Stimulated activated naive CD8-positive, alpha-beta T cell treated with anti-CD3 and anti-CD28 coated beads, Interleukin-15, Interleukin-2, amounts not matched to agents 100 ng/mL and 50 ng/mL, for 24 hours (primary cell): Measurements from ENCODE around the gene CXorf49B.
"Not testable (repeated sequence)": the region's sequence is repeated elsewhere in the genome, so short reads cannot be mapped to it uniquely, and the experiment has no call there.

Experiments used
- H3K27ac Mint-ChIP-seq: one replicate; pipeline ENCODE4 v1.8.0; 2021; ENCODE audit warnings: mild to moderate bottlenecking, mixed read lengths
- H3K27me3 Mint-ChIP-seq: one replicate; pipeline ENCODE4 v1.8.0; 2021; ENCODE audit warnings: mixed read lengths
- H3K36me3 Mint-ChIP-seq: one replicate; pipeline ENCODE4 v1.8.0; 2021; ENCODE audit warnings: low read depth, mixed read lengths
- H3K4me1 Mint-ChIP-seq: one replicate; pipeline ENCODE4 v1.8.0; 2021; ENCODE audit warnings: low read depth, mixed read lengths
- H3K4me3 Mint-ChIP-seq: one replicate; pipeline ENCODE4 v1.8.0; 2021; ENCODE audit warnings: mild to moderate bottlenecking, mixed read lengths
- H3K9me3 Mint-ChIP-seq: one replicate; pipeline ENCODE4 v1.8.0; 2021; ENCODE audit warnings: mixed read lengths

CXorf49B gene

DNA sequence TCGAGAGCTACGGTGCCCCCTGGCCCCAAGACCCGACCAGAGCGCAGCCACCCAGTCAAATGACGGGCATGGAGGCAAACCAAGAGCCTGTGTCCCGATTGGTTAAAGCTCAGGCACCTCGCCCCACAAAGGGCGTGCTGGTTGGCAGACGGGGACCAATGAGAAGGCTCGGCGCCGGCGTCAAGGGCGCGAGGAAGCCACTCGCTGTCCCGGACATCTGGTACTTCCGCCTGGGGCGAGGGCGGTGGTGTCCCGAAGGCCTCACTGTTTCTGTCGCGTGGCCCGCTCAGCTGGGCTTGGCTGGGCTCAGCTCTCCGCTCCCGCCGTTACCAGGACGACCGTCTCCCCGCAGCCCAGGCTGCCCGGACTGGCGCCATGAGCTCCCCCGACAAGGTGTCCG lies at the start of gene CXorf49B:
Gene CXorf49B, plus strand, starts transcription at position 301 of the 400 bp plus-strand sequence. Its CDS starts 75 bp downstream, at position 376.
- H3K27me3 Mint-ChIP-seq, H3K9me3 Mint-ChIP-seq, H3K27ac Mint-ChIP-seq, H3K36me3 Mint-ChIP-seq, H3K4me3 Mint-ChIP-seq, H3K4me1 Mint-ChIP-seq: not testable (repeated sequence)

DNA sequence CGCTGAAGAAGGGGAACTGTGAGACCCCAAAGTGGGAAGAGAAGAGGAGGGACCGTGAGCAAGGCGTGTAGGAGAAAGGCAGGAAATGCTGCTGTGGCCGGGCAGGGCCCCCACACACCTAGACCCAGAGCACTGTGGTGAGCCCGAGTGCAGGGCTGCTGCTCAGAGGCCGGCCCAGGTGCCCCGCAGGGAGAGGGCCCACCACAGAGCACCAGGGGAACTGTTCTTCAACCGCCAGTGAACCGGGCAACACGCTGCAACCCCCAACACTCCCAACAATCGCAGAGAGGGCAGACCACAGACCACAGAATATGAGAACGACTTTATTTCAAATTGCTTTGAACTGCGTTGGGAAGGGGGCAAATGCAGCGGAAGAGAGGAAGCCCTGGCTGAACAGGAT lies 49.1 kb upstream of the CXorf49B start:
- H3K36me3 Mint-ChIP-seq, H3K27ac Mint-ChIP-seq, H3K4me3 Mint-ChIP-seq, H3K4me1 Mint-ChIP-seq, H3K27me3 Mint-ChIP-seq, H3K9me3 Mint-ChIP-seq: not testable (repeated sequence)

GRCh38 chrX:71715551-71715950 lies 47.6 kb upstream of the CXorf49B start:
- not testable (repeated sequence) for H3K27ac Mint-ChIP-seq, H3K36me3 Mint-ChIP-seq, H3K4me1 Mint-ChIP-seq, H3K4me3 Mint-ChIP-seq, H3K27me3 Mint-ChIP-seq, H3K9me3 Mint-ChIP-seq

DNA sequence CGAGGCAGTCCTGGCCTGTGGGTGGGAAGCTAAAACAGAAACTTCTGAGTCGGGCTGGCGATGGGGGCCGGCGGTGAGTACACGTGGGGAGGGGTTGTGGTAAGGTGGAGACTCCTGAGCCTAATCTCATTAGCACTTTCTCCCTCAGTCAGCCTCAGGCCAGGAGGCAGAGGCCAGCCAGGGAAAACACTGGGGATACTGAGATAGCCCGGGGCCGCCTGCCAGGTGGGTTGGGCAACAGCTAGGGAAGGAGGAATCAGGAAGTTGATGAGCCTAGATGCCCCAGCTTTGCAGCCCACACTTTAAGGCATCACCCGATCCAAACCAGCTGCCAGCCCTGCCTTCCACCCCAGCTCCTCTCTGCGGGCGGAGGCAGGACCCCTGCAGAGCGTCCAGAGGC lies 46.8 kb upstream of the CXorf49B start:
- not testable (repeated sequence) for H3K27me3 Mint-ChIP-seq, H3K36me3 Mint-ChIP-seq, H3K9me3 Mint-ChIP-seq, H3K27ac Mint-ChIP-seq, H3K4me3 Mint-ChIP-seq, H3K4me1 Mint-ChIP-seq

DNA sequence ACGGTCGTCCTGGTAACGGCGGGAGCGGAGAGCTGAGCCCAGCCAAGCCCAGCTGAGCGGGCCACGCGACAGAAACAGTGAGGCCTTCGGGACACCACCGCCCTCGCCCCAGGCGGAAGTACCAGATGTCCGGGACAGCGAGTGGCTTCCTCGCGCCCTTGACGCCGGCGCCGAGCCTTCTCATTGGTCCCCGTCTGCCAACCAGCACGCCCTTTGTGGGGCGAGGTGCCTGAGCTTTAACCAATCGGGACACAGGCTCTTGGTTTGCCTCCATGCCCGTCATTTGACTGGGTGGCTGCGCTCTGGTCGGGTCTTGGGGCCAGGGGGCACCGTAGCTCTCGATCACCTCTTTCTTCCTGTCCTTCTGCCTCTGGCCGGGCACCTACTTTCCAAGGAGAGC lies 45.0 kb upstream of the CXorf49B start, which contains the start of gene CXorf49:
Gene CXorf49, minus strand, starts transcription at position 101 of the 400 bp plus-strand sequence. CDS start 134 bp downstream, outside the sequence.
- H3K4me3 Mint-ChIP-seq, H3K27ac Mint-ChIP-seq, H3K9me3 Mint-ChIP-seq, H3K36me3 Mint-ChIP-seq, H3K4me1 Mint-ChIP-seq, H3K27me3 Mint-ChIP-seq: not testable (repeated sequence)

- H3K9me3 Mint-ChIP-seq, H3K4me3 Mint-ChIP-seq, H3K27me3 Mint-ChIP-seq, H3K4me1 Mint-ChIP-seq, H3K36me3 Mint-ChIP-seq, H3K27ac Mint-ChIP-seq: not testable (repeated sequence)
Measured at GRCh38 chrX:71719195-71719594, 44.0 kb upstream of the CXorf49B start.

DNA sequence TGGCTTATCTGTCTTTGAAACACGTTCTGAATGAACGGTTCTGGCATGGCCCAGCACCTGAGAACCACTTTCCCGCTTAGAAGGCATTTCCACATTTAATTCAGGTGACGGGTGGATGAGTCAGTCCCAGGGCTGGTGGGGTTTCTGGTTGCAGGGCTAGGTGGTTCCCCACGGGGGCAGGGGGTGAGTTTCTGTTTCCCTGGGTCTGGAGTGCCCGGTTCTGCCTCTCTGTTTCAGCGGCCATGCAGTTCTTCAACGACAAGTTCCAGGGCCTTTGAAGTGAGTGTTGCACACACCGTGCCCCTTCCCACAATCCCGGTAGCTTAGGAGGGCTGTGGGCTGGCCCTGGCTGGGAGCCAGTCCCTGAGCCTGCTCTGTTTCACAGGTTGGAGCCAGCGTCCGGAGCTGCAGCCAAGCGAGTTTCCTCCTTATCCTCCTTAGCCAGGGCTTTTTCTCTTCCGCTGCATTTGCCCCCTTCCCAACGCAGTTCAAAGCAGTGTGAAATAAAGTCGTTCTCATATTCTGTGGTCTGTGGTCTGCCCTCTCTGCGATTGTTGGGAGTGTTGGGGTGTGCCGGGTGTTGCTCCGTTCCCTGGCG lies 42.8 kb upstream of the CXorf49B start:
- H3K9me3 Mint-ChIP-seq, H3K27me3 Mint-ChIP-seq: not testable (repeated sequence)

DNA sequence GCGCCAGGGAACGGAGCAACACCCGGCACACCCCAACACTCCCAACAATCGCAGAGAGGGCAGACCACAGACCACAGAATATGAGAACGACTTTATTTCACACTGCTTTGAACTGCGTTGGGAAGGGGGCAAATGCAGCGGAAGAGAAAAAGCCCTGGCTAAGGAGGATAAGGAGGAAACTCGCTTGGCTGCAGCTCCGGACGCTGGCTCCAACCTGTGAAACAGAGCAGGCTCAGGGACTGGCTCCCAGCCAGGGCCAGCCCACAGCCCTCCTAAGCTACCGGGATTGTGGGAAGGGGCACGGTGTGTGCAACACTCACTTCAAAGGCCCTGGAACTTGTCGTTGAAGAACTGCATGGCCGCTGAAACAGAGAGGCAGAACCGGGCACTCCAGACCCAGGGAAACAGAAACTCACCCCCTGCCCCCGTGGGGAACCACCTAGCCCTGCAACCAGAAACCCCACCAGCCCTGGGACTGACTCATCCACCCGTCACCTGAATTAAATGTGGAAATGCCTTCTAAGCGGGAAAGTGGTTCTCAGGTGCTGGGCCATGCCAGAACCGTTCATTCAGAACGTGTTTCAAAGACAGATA lies 2.4 kb upstream of the CXorf49B start:
- not testable (repeated sequence) for H3K9me3 Mint-ChIP-seq, H3K4me3 Mint-ChIP-seq, H3K36me3 Mint-ChIP-seq, H3K27ac Mint-ChIP-seq, H3K27me3 Mint-ChIP-seq, H3K4me1 Mint-ChIP-seq

More for the DNA sequence above, 42.8 kb upstream of the CXorf49B start:
- not testable (repeated sequence) for H3K4me3 Mint-ChIP-seq, H3K4me1 Mint-ChIP-seq, H3K36me3 Mint-ChIP-seq, H3K27ac Mint-ChIP-seq

DNA sequence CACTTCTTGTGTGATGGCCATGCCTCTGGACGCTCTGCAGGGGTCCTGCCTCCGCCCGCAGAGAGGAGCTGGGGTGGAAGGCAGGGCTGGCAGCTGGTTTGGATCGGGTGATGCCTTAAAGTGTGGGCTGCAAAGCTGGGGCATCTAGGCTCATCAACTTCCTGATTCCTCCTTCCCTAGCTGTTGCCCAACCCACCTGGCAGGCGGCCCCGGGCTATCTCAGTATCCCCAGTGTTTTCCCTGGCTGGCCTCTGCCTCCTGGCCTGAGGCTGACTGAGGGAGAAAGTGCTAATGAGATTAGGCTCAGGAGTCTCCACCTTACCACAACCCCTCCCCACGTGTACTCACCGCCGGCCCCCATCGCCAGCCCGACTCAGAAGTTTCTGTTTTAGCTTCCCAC lies 1.7 kb downstream of the CXorf49B start:
- not testable (repeated sequence) for H3K27me3 Mint-ChIP-seq, H3K27ac Mint-ChIP-seq, H3K4me3 Mint-ChIP-seq, H3K36me3 Mint-ChIP-seq, H3K9me3 Mint-ChIP-seq, H3K4me1 Mint-ChIP-seq

GRCh38 chrX:71765613-71766012 lies 2.5 kb downstream of the CXorf49B start:
- H3K27me3 Mint-ChIP-seq, H3K4me1 Mint-ChIP-seq, H3K4me3 Mint-ChIP-seq, H3K9me3 Mint-ChIP-seq, H3K36me3 Mint-ChIP-seq, H3K27ac Mint-ChIP-seq: not testable (repeated sequence)

DNA sequence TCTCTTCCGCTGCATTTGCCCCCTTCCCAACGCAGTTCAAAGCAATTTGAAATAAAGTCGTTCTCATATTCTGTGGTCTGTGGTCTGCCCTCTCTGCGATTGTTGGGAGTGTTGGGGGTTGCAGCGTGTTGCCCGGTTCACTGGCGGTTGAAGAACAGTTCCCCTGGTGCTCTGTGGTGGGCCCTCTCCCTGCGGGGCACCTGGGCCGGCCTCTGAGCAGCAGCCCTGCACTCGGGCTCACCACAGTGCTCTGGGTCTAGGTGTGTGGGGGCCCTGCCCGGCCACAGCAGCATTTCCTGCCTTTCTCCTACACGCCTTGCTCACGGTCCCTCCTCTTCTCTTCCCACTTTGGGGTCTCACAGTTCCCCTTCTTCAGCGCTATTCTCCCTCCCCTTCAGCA lies 4.0 kb downstream of the CXorf49B start:
- H3K4me1 Mint-ChIP-seq, H3K36me3 Mint-ChIP-seq, H3K27me3 Mint-ChIP-seq, H3K27ac Mint-ChIP-seq, H3K9me3 Mint-ChIP-seq, H3K4me3 Mint-ChIP-seq: not testable (repeated sequence)

- H3K4me1 Mint-ChIP-seq, H3K27me3 Mint-ChIP-seq, H3K9me3 Mint-ChIP-seq, H3K36me3 Mint-ChIP-seq, H3K27ac Mint-ChIP-seq, H3K4me3 Mint-ChIP-seq: not testable (repeated sequence)
Measured at GRCh38 chrX:71778322-71778721, 15.2 kb downstream of the CXorf49B start.

DNA sequence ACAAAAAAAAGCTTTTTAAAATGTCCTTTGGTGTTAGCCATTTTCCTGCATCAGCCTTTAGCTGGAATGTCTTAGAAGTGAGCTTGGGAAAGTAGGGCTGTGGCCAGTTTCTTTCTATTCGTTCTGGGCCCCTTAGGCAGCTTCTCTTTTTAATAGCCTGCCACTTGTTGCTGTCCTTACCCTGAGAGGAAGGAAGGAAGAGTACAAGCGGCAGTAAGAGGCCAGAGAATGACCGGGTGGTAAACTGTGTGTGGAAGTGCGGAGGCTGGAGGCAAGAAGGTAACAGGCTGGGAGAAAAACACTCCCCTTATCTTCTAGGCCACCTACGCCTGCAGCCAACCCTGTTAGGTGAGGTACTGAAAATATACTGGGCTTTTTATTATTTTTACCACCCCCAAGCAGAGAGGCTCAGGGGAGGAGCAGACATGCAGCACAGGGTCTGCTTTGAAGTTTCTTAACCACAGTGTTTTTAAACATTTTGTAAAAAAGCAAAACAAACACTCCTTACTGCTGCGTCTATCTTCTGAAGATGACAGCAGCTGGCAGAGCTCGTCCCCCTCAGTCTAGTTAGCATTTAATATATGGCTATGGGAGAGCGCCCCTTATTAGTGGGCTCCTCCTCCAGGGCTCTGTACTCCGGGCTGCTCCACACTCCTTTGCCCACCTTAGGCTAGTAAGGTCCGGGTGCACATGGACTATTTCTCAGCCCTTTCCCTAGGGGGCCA lies 19.2 kb downstream of the CXorf49B start:
- not testable (repeated sequence) for H3K36me3 Mint-ChIP-seq

DNA sequence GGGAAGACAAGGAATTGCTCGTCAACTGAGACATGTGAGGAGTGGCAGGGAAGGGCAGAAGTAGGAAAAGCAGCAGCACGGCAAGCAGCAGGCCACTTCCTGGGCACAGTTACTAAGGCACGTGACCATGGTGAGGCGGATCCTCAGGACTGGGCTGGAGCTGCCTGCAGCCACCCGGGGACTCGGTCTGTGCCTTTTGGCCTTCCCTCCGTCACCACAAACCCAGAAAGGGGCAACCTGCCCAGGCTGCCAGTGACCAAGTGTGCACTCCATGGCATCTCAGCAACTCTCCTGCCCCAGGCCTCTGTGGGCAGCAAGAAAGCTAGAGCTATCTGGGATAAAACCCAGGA lies 19.8 kb downstream of the CXorf49B start:
- not testable (repeated sequence) for H3K27ac Mint-ChIP-seq, H3K36me3 Mint-ChIP-seq, H3K4me3 Mint-ChIP-seq, H3K9me3 Mint-ChIP-seq, H3K27me3 Mint-ChIP-seq, H3K4me1 Mint-ChIP-seq

More for the DNA sequence above, 19.2 kb downstream of the CXorf49B start:
- not testable (repeated sequence) for H3K27ac Mint-ChIP-seq, H3K4me1 Mint-ChIP-seq, H3K27me3 Mint-ChIP-seq, H3K4me3 Mint-ChIP-seq, H3K9me3 Mint-ChIP-seq

DNA sequence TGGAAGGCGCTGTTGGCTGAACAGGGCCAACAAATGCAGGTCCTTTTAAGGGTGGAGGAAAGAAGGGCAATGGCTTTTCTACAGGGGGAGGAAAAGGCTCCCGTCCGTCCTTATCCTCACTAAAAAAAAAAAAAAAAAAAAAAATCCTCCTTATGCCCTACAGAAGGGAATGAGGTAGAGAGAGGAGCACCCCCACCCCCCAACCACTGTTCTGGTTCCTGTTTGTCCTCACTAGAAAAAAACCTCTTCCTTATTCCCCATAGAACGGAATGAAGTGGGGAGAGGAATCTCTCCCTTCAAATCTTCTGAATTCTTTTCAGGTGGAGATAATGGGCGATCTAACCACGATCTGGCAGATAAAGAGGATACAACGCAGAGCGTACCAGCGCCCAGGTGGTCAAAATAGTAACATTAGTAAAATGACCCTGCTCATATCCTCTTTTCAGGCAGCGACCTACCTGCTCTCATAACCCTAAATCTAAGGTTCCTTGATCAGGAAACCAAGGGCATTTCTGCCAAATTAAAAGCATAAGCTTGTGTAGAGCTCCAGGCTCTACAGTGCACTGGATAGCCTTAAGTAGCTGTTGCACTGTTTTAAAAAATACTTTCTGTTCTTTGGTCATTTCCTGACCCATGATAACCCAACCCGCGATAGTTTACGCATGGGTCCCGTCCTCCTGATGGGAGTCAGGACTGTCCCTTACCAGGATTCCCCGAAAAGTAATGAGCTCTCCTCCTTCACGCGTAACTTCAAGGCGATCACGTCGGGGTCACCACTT lies 20.6 kb downstream of the CXorf49B start:
- not testable (repeated sequence) for H3K36me3 Mint-ChIP-seq, H3K27ac Mint-ChIP-seq, H3K4me3 Mint-ChIP-seq, H3K4me1 Mint-ChIP-seq, H3K27me3 Mint-ChIP-seq, H3K9me3 Mint-ChIP-seq
